ENCODE results near the gene IFNGR2.
A peak's percentile ranks its signal among the peaks of the same experiment; 100 is the strongest.
"Not testable (repeated sequence)": the region's sequence is repeated elsewhere in the genome, so short reads cannot be mapped to it uniquely, and the experiment has no call there.

Gene IFNGR2

GRCh38 chr21:33443194-33443593 is 40.0 kb downstream of the IFNGR2 start:
- DNase-seq, result no peak

GRCh38 chr21:33444499-33444898 is 41.3 kb downstream of the IFNGR2 start:
- no peak for DNase-seq

GRCh38 chr21:33446620-33447019 is 43.4 kb downstream of the IFNGR2 start:
- DNase-seq, result not testable (repeated sequence)

GRCh38 chr21:33449616-33450015 is 46.4 kb downstream of the IFNGR2 start:
- no peak for DNase-seq

- DNase-seq, result no peak
These were observed 48.4 kb downstream of the IFNGR2 start for GRCh38 chr21:33451634-33452071.

- DNase-seq, result no peak
These were observed 49.1 kb downstream of the IFNGR2 start for GRCh38 chr21:33452362-33452761.

- no peak for DNase-seq
These were observed 52.7 kb downstream of the IFNGR2 start for GRCh38 chr21:33455686-33456446.

GRCh38 chr21:33458861-33459260 is 55.6 kb downstream of the IFNGR2 start:
- DNase-seq, result no peak

GRCh38 chr21:33461538-33462250 is 58.5 kb downstream of the IFNGR2 start:
- DNase-seq, result no peak

- not testable (repeated sequence) for DNase-seq
These were observed 66.0 kb downstream of the IFNGR2 start for GRCh38 chr21:33469183-33469582.

- no peak for DNase-seq
These were observed 67.5 kb downstream of the IFNGR2 start for GRCh38 chr21:33470701-33471100.

- DNase-seq, result no peak
These were observed 70.1 kb downstream of the IFNGR2 start for GRCh38 chr21:33473344-33473743.

GRCh38 chr21:33477066-33477465 is 73.9 kb downstream of the IFNGR2 start:
- no peak for DNase-seq

- no peak for DNase-seq
These were observed 75.0 kb downstream of the IFNGR2 start for GRCh38 chr21:33478182-33478581.

GRCh38 chr21:33478935-33479678 is 75.9 kb downstream of the IFNGR2 start:
- DNase-seq, result peak; percentile 27

- peak; percentile 97 for DNase-seq
These were observed 76.7 kb downstream of the IFNGR2 start, which contains the start of gene TMEM50B for GRCh38 chr21:33479679-33480480. Gene TMEM50B, minus strand, starts transcription at chr21:33479974. Its CDS starts 11,089 bp downstream, at chr21:33468885.

- no peak for DNase-seq
These were observed 77.4 kb downstream of the IFNGR2 start for GRCh38 chr21:33480481-33481103.

- DNase-seq, result no peak
These were observed 78.2 kb downstream of the IFNGR2 start for GRCh38 chr21:33481314-33481943.
